ENCODE results near the gene COL26A1.

- no peak for TF ChIP-seq CTCF (IDR thresholded peaks at IDR 0.05; ENCODE audit: insufficient read depth, low read length)
- no peak for TF ChIP-seq POLR2AphosphoS5 (IDR thresholded peaks at IDR 0.05; ENCODE audit: low read depth)
- no peak for TF ChIP-seq REST (IDR thresholded peaks at IDR 0.05; ENCODE audit: insufficient replicate concordance, low read depth)
Observed at GRCh38 chr7:101418694-101419093, 56.0 kb downstream of the COL26A1 start.
